ENCODE data around the gene DNAI2.

The DNAI2 gene

GRCh38 chr17:74304184-74304583 lies 30.1 kb downstream of the DNAI2 start:
- no peak overlapping the region for H3K4me3 ChIP-seq (ENCODE audit: low read depth, low read length)
- TF ChIP-seq CTCF (IDR thresholded peaks at IDR 0.05; ENCODE audit: borderline replicate concordance, insufficient read depth, low read depth, low read length), result no peak

GRCh38 chr17:74305865-74306654 lies 32.0 kb downstream of the DNAI2 start:
- H3K4me3 ChIP-seq (ENCODE audit: low read depth, low read length), result no peak overlapping the region
- TF ChIP-seq CTCF (IDR thresholded peaks at IDR 0.05; ENCODE audit: borderline replicate concordance, insufficient read depth, low read depth, low read length), result no peak

- TF ChIP-seq CTCF (IDR thresholded peaks at IDR 0.05; ENCODE audit: borderline replicate concordance, insufficient read depth, low read depth, low read length), result no peak
- H3K4me3 ChIP-seq (ENCODE audit: low read depth, low read length), result no peak overlapping the region
Observed at GRCh38 chr17:74307984-74308773, 34.1 kb downstream of the DNAI2 start.

- no peak overlapping the region for H3K4me3 ChIP-seq (ENCODE audit: low read depth, low read length)
- no peak for TF ChIP-seq CTCF (IDR thresholded peaks at IDR 0.05; ENCODE audit: borderline replicate concordance, insufficient read depth, low read depth, low read length)
Observed at GRCh38 chr17:74309902-74310301, 35.9 kb downstream of the DNAI2 start.

GRCh38 chr17:74314877-74315276 lies 40.8 kb downstream of the DNAI2 start:
- TF ChIP-seq CTCF (IDR thresholded peaks at IDR 0.05; ENCODE audit: borderline replicate concordance, insufficient read depth, low read depth, low read length), result no peak
- no peak overlapping the region for H3K4me3 ChIP-seq (ENCODE audit: low read depth, low read length)

GRCh38 chr17:74316220-74316619 lies 42.2 kb downstream of the DNAI2 start:
- no peak for TF ChIP-seq CTCF (IDR thresholded peaks at IDR 0.05; ENCODE audit: borderline replicate concordance, insufficient read depth, low read depth, low read length)
- H3K4me3 ChIP-seq (ENCODE audit: low read depth, low read length), result no peak overlapping the region

All from GM12875 (cell line).